Mesodermal cell (in vitro differentiated cells): ENCODE measurements around the gene ASL.

Experiments used
- H3K27ac ChIP-seq: 2 replicates; pipeline ENCODE4 v1.7.0; 2013; ENCODE audit warnings: mild to moderate bottlenecking, low read depth, low read length, moderate library complexity; ENCODE audit not compliant: severe bottlenecking
- H3K36me3 ChIP-seq: 2 replicates; pipeline ENCODE4 v1.7.1; 2013; ENCODE audit warnings: mild to moderate bottlenecking, low read length, moderate library complexity; ENCODE audit not compliant: control insufficient read depth, insufficient read depth
- H3K4me1 ChIP-seq: one replicate; pipeline ENCODE4 v1.7.1; 2013; ENCODE audit warnings: mild to moderate bottlenecking, low read length; ENCODE audit not compliant: insufficient read depth, control insufficient read depth, poor library complexity, severe bottlenecking
- H3K4me3 ChIP-seq: 2 replicates; pipeline ENCODE4 v1.7.0; 2013; ENCODE audit warnings: low read length, control low read depth, mild to moderate bottlenecking; ENCODE audit not compliant: insufficient read depth, poor library complexity, severe bottlenecking; ENCODE audit errors: extremely low read depth
- H3K9me3 ChIP-seq: 2 replicates; pipeline ENCODE4 v1.7.1; 2013; ENCODE audit warnings: mild to moderate bottlenecking, low read length, moderate library complexity; ENCODE audit not compliant: control insufficient read depth
- WGBS, 2 experiments: methylation state at CpG; one replicate each; pipeline ENCODE4 v1.1.5; 2013; ENCODE audit warnings: missing lambda C conversion rate in 2 of 2; ENCODE audit not compliant: insufficient coverage in 2 of 2; 5-methylcytosine and 5-hydroxymethylcytosine counted together

ASL gene

GRCh38 chr7:66076462-66077329 lies 1.1 kb downstream of the ASL start:
- Histone ChIP-seq H3K4me1 (peaks cover 6% of the 10 kb centered on the region), H3K9me3 (no peaks in the 10 kb centered on the region), H3K4me3 (peak overlapping the region; percentile 76), H3K27ac (no peak overlapping the region), H3K36me3 (peaks cover 3% of the 10 kb centered on the region)
- 84 to 86% methylated on average over 10 to 11 of the region's 11 CpGs for WGBS, 2 experiments

DNA sequence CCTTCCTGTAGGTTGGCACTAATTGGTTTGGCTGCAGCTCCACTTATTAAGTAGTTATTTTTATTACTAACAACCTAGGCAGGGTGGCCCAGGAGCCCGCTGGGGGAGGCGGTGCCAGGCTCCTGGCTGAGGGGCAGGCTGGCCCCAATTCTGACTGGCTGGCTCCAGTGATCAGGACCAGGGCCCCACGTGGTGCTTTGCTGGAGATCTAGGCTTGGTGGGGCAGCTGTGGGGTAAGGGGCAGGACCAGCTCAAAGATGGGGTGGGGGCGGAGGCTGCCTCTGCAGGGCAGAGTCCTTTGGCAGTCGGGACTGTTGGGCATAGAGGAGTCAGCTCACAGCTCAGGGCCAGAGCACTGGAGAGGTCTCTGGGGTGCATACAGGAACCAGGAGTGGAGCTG lies 2.4 kb downstream of the ASL start:
- Histone ChIP-seq H3K4me3 (no peak overlapping the region), H3K9me3 (no peaks in the 10 kb centered on the region), H3K27ac (no peak overlapping the region), H3K36me3 (peaks cover 15% of the 10 kb centered on the region), H3K4me1 (peaks cover 6% of the 10 kb centered on the region)
- 93 to 97% methylated on average over 3 to 5 of the region's 5 CpGs for WGBS, 2 experiments

- 93 to 94% methylated on average over 5 to 6 of the region's 6 CpGs for WGBS, 2 experiments
Observed at GRCh38 chr7:66082083-66082482, 6.5 kb downstream of the ASL start.

GRCh38 chr7:66082886-66083415 lies 7.3 kb downstream of the ASL start:
- Histone ChIP-seq H3K4me3 (no peak overlapping the region), H3K36me3 (peaks cover 32% of the 10 kb centered on the region), H3K9me3 (no peaks in the 10 kb centered on the region), H3K27ac (no peak overlapping the region), H3K4me1 (no peaks in the 10 kb centered on the region)
- WGBS, 2 experiments = 93 to 94% methylated on average over 7 to 14 of the region's 16 CpGs

More at GRCh38 chr7:66082083-66082482, 6.5 kb downstream of the ASL start:
- no peak overlapping the region for H3K27ac ChIP-seq
- no peak overlapping the region for H3K4me3 ChIP-seq
- H3K4me1 ChIP-seq = no peaks in the 10 kb centered on the region
- peaks cover 26% of the 10 kb centered on the region for H3K36me3 ChIP-seq
- no peaks in the 10 kb centered on the region for H3K9me3 ChIP-seq

GRCh38 chr7:66083677-66084076 lies 8.1 kb downstream of the ASL start:
- H3K4me3 ChIP-seq = no peak overlapping the region
- WGBS, 2 experiments = 83 to 100% methylated on average over 1 of the region's 2 CpGs
- H3K4me1 ChIP-seq = no peaks in the 10 kb centered on the region
- H3K36me3 ChIP-seq = peaks cover 34% of the 10 kb centered on the region
- no peaks in the 10 kb centered on the region for H3K9me3 ChIP-seq
- no peak overlapping the region for H3K27ac ChIP-seq

DNA sequence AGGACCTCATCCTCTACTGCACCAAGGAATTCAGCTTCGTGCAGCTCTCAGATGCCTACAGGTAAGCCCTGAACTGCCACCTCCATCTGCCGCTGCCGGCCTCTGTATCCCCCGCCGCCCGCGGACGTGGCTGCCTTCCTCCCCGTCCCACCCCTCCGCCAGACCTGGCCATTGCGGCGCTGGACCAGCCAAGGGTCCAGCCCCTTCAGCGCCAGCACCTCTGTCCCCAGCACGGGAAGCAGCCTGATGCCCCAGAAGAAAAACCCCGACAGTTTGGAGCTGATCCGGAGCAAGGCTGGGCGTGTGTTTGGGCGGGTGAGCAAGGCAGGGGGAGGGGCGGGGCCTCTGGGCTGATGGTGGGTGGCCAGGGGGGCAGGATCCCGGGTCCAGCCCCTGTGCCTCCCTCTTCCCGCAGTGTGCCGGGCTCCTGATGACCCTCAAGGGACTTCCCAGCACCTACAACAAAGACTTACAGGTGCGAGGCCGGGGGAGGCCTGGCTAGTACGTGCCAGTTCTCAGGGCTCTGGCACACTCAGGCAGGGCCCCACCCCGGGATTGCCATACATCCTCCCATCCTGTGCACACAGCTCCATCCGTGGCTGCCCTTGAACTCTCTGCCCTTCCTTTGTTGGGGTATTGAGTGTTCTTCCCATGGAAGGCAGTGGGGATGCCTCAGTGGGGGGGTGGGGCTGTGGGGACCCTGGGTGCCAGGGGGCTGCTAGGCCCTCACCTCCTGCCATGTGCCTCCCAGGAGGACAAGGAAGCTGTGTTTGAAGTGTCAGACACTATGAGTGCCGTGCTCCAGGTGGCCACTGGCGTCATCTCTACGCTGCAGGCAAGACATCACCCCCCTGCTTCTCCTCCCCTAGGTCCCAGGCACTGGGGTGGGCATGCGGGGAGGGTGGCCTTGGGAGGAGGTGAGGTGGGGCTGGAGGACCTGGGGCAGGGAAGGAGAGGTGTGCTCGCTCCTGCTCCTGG lies 13.5 kb downstream of the ASL start:
- no peaks in the 10 kb centered on the region for H3K4me1 ChIP-seq
- H3K36me3 ChIP-seq = peaks cover 13% of the 10 kb centered on the region
- H3K9me3 ChIP-seq = no peaks in the 10 kb centered on the region
- WGBS, 2 experiments = 94 to 96% methylated on average over 20 to 26 of the region's 32 CpGs
- H3K4me3 ChIP-seq = no peak overlapping the region
- H3K27ac ChIP-seq = no peak overlapping the region

DNA sequence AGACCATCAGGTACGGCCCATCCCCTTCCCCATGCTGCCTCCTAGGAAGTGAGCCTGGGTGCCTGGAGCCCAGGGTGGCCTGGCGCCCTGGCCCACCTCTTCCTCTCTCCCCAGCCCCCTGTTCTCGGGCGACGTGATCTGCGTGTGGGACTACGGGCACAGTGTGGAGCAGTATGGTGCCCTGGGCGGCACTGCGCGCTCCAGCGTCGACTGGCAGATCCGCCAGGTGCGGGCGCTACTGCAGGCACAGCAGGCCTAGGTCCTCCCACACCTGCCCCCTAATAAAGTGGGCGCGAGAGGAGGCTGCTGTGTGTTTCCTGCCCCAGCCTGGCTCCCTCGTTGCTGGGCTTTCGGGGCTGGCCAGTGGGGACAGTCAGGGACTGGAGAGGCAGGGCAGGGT lies 17.0 kb downstream of the ASL start:
- WGBS, 2 experiments = 85 to 95% methylated on average over 4 to 16 of the region's 19 CpGs
- H3K9me3 ChIP-seq = no peaks in the 10 kb centered on the region

GRCh38 chr7:66095010-66095409 lies 19.4 kb downstream of the ASL start:
- H3K4me3 ChIP-seq = no peak overlapping the region
- no peaks in the 10 kb centered on the region for H3K9me3 ChIP-seq
- WGBS, 2 experiments = 100% methylated on average over 1 of the region's 4 CpGs; no CpG with 5 or more reads in 1 of the 2 experiments
- H3K4me1 ChIP-seq = no peaks in the 10 kb centered on the region
- H3K36me3 ChIP-seq = no peaks in the 10 kb centered on the region
- H3K27ac ChIP-seq = no peak overlapping the region

More for the DNA sequence above, 17.0 kb downstream of the ASL start:
- no peak overlapping the region for H3K4me3 ChIP-seq
- H3K27ac ChIP-seq = no peak overlapping the region
- no peaks in the 10 kb centered on the region for H3K4me1 ChIP-seq
- peaks cover 6% of the 10 kb centered on the region for H3K36me3 ChIP-seq

DNA sequence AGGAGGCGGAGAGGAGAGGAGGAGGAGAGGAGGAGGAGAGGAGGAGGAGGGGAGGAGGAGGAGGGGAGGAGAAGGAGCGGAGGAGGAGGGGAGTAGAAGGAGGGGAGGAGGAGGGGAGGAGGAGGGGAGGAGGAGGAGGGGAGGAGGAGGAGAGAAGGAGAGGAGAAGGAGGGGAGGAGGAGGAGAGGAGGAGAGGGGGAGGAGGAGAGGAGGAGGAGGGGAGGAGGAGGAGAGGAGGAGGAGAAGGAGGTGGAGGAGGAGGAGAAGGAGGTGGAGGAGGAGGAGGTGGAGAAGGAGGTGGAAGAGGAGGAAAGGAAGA lies 23.6 kb downstream of the ASL start:
- Histone ChIP-seq H3K4me1 (no peaks in the 10 kb centered on the region), H3K27ac (no peak overlapping the region), H3K4me3 (no peak overlapping the region), H3K9me3 (no peaks in the 10 kb centered on the region), H3K36me3 (no peaks in the 10 kb centered on the region)
- WGBS, 2 experiments = no CpG with 5 or more reads among the region's 2 CpGs

DNA sequence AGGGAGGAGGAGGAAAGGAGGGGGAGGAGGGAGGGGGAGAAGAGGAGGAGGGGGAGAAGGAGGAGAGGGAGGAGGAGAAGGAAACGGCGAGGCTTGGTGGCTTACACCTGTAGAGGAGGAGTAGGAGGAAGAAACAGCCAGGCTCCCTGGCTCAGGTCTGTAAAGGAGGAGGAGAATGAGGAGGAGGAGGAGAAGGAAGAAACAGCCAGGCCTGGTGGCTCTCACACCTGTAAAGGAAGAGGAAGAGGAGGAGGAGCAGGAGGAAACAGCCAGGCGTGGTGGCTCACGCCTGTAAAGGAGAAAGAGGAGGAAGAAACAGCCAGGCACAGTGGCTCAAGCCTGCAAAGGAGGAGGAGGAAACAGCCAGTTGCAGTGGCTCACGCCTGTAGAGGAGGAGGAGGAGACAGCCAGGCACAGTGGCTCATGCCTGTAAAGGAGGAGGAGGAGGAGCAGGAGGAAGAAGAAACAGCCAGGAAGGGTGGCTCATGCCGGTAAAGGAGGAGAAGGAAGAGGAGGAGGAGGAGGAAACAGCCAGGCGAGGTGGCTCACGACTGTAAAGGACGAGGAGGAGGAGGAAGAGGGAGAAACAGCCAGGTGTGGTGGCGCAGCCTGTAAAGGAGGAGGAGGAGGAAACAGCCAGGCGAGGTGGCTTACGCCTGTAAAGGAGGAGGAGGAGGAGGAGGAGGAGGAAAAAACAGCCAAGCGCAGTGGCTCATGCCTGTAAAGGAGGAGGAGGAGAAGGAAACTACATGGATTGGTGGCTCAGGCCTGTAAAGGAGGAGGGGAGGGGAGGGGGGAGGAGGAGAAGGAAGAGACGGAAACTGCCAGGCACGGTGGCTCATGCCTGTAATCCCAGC lies 24.2 kb downstream of the ASL start:
- no peaks in the 10 kb centered on the region for H3K36me3 ChIP-seq
- H3K4me3 ChIP-seq = peak overlapping the region; percentile 27
- no peaks in the 10 kb centered on the region for H3K4me1 ChIP-seq
- no peaks in the 10 kb centered on the region for H3K9me3 ChIP-seq
- WGBS, 2 experiments = 4 to 6% methylated on average over 15 of the region's 15 CpGs
- H3K27ac ChIP-seq = peak overlapping the region; percentile 72
